H1 (cell line): ENCODE measurements around the gene BEST1. TPM values are rescaled to one million over a fixed set of nuclear protein-coding genes. Genes with fewer than 3 reads are reported as not detected.

Source experiments
- CTCF ChIA-PET: fragments of 300-600 bp; sonication (Branson Sonifier 250); formaldehyde crosslinking; loops from one replicate; lab custom pipeline; 2021; ENCODE audit not compliant: partially characterized antibody; lab: Charles Lee
- POLR2A ChIA-PET: fragments of 300-600 bp; sonication (Branson Sonifier 250); formaldehyde crosslinking; loops from one replicate; lab custom pipeline; 2021; ENCODE audit warnings: inconsistent platforms; ENCODE audit not compliant: partially characterized antibody; lab: Charles Lee
- DNase-seq, 2 experiments: peaks; one replicate each; pipeline versions ENCODE4 v3.0.0 to v3.0.0-alpha.2; 2010 to 2022; ENCODE audit warnings: low spot score in 2 of 2, low read depth in 1 of 2, mixed read lengths in 1 of 2
- FAIRE-seq: peaks from 2 replicates; lab custom pipeline; 2011; peaks lifted over from hg19 to GRCh38; lab: Jason Lieb, UNC
- H2AFZ ChIP-seq: 2 replicates; pipeline ENCODE4 v1.8.1; 2012; ENCODE audit warnings: low read length, inconsistent platforms
- H2AK5ac ChIP-seq: 2 replicates; pipeline ENCODE4 v1.6.1; 2013; ENCODE audit warnings: low read depth, low read length
- H2BK120ac ChIP-seq: replicated peaks from 2 replicates; pipeline ENCODE3; 2013; ENCODE audit warnings: low read depth, low read length, inconsistent platforms
- H2BK12ac ChIP-seq: 2 replicates; pipeline ENCODE4 v1.6.1; 2013; ENCODE audit warnings: low read depth, low read length
- H2BK15ac ChIP-seq: 2 replicates; pipeline ENCODE4 v1.6.1; 2013; ENCODE audit warnings: low read length
- H2BK20ac ChIP-seq: 2 replicates; pipeline ENCODE4 v1.6.1; 2013; ENCODE audit warnings: low read length
- H2BK5ac ChIP-seq: 2 replicates; pipeline ENCODE4 v1.6.1; 2013; ENCODE audit warnings: low read depth, low read length
- H3K14ac ChIP-seq: 2 replicates; pipeline ENCODE4 v1.6.1; 2013; ENCODE audit warnings: inconsistent platforms; ENCODE audit not compliant: insufficient read length
- H3K18ac ChIP-seq: 2 replicates; pipeline ENCODE4 v1.6.1; 2013; ENCODE audit warnings: low read length; ENCODE audit errors: extremely low read depth
- H3K23ac ChIP-seq: 2 replicates; pipeline ENCODE4 v1.6.1; 2013; ENCODE audit warnings: inconsistent platforms; ENCODE audit not compliant: insufficient read length
- H3K23me2 ChIP-seq: 2 replicates; pipeline ENCODE4 v1.6.1; 2013; ENCODE audit warnings: low read depth, low read length
- H3K27ac ChIP-seq: 2 replicates; pipeline ENCODE4 v1.6.1; 2011; ENCODE audit warnings: low read depth, low read length, inconsistent platforms
- H3K27me3 ChIP-seq, 4 experiments: replicated peaks in 1 of 4; 1 replicate in 1 of 4; 2 replicates in 3 of 4; pipeline versions ENCODE4 v1.6.1 to v1.8.1; 2011 to 2013; ENCODE audit warnings: low read length in 3 of 4, mild to moderate bottlenecking in 3 of 4, inconsistent platforms in 2 of 4, mixed read lengths in 2 of 4, moderate library complexity in 1 of 4; ENCODE audit not compliant: control insufficient read depth in 3 of 4, insufficient read depth in 3 of 4; ENCODE audit errors: extremely low read depth in 1 of 4
- H3K36me3 ChIP-seq, 4 experiments: 2 replicates each; pipeline versions ENCODE4 v1.6.1 to v1.8.1; 2011 to 2013; ENCODE audit warnings: mild to moderate bottlenecking in 4 of 4, low read length in 3 of 4, moderate library complexity in 2 of 4, control low read depth in 1 of 4, inconsistent platforms in 1 of 4; ENCODE audit not compliant: insufficient read depth in 4 of 4, control insufficient read depth in 2 of 4
- H3K4ac ChIP-seq: replicated peaks from 2 replicates; pipeline ENCODE3; 2013; ENCODE audit warnings: low read length, low read depth, mixed read lengths, inconsistent platforms; ENCODE audit not compliant: insufficient read length
- H3K4me1 ChIP-seq, 4 experiments: replicated peaks in 1 of 4; 1 replicate in 1 of 4; 2 replicates in 3 of 4; pipeline versions ENCODE4 v1.6.1 to v1.8.1; 2011 to 2013; ENCODE audit warnings: low read length in 3 of 4, inconsistent platforms in 2 of 4, mixed read lengths in 1 of 4; ENCODE audit not compliant: insufficient read depth in 4 of 4, control insufficient read depth in 3 of 4
- H3K4me2 ChIP-seq, 2 experiments: 2 replicates each; pipeline versions ENCODE4 v1.6.1 to v1.8.1; 2011 to 2013; ENCODE audit warnings: low read depth in 2 of 2, low read length in 2 of 2, control low read depth in 1 of 2, inconsistent platforms in 1 of 2, mild to moderate bottlenecking in 1 of 2; ENCODE audit not compliant: insufficient read depth in 1 of 2
- H3K4me3 ChIP-seq, 4 experiments: fragments of 200-600, 300-600 bp in 1 of 4; sonication (generic), shearing (Covaris generic), sonication (Bioruptor Twin) in 1 of 4; 2 replicates each; pipeline versions ENCODE4 v1.5.1 to v1.8.1; 2011 to 2016; ENCODE audit warnings: low read length in 4 of 4, low read depth in 3 of 4, control low read depth in 2 of 4, inconsistent platforms in 2 of 4, mild to moderate bottlenecking in 2 of 4, mixed read lengths in 1 of 4, moderate library complexity in 1 of 4; ENCODE audit not compliant: insufficient read depth in 2 of 4; ENCODE audit errors: extremely low read depth in 1 of 4
- H3K56ac ChIP-seq: replicated peaks from 2 replicates; pipeline ENCODE3; 2013; ENCODE audit warnings: low read depth, mild to moderate bottlenecking, mixed read lengths, low read length, inconsistent platforms; ENCODE audit not compliant: insufficient read length
- H3K79me1 ChIP-seq: 2 replicates; pipeline ENCODE4 v1.6.1; 2013; ENCODE audit warnings: low read depth, low read length, control low read depth
- H3K79me2 ChIP-seq, 2 experiments: 2 replicates each; pipeline versions ENCODE4 v1.6.1 to v1.8.1; 2012 to 2013; ENCODE audit warnings: low read length in 2 of 2, mild to moderate bottlenecking in 2 of 2, inconsistent platforms in 1 of 2; ENCODE audit not compliant: insufficient read depth in 2 of 2, control insufficient read depth in 1 of 2
- H3K9ac ChIP-seq, 4 experiments: replicated peaks in 1 of 4; 1 replicate in 1 of 4; 2 replicates in 3 of 4; pipeline versions ENCODE4 v1.6.1 to v1.8.1; 2011 to 2013; ENCODE audit warnings: low read depth in 3 of 4, low read length in 3 of 4, control low read depth in 2 of 4, mild to moderate bottlenecking in 2 of 4, moderate library complexity in 2 of 4, inconsistent platforms in 1 of 4; ENCODE audit errors: extremely low read depth in 1 of 4
- H3K9me3 ChIP-seq, 2 experiments: 2 replicates each; pipeline versions ENCODE4 v1.6.1 to v1.8.1; 2012 to 2013; ENCODE audit warnings: mild to moderate bottlenecking in 2 of 2, moderate library complexity in 2 of 2, control low read depth in 1 of 2, inconsistent platforms in 1 of 2, low read depth in 1 of 2, low read length in 1 of 2, mixed read lengths in 1 of 2; ENCODE audit not compliant: insufficient read depth in 2 of 2
- H4K20me1 ChIP-seq, 2 experiments: replicated peaks in 1 of 2; 2 replicates each; pipeline versions ENCODE3 to v1.8.1; 2011 to 2013; ENCODE audit warnings: inconsistent platforms in 2 of 2, low read length in 2 of 2, mild to moderate bottlenecking in 1 of 2; ENCODE audit not compliant: insufficient read depth in 2 of 2, control insufficient read depth in 1 of 2
- H4K5ac ChIP-seq: 2 replicates; pipeline ENCODE4 v1.6.1; 2013; ENCODE audit warnings: low read length, low read depth, mixed read lengths, inconsistent platforms; ENCODE audit not compliant: insufficient read length
- H4K8ac ChIP-seq: 2 replicates; pipeline ENCODE4 v1.8.0; 2013; ENCODE audit warnings: mild to moderate bottlenecking, moderate library complexity, low read length, inconsistent platforms; ENCODE audit not compliant: insufficient read depth; ENCODE audit errors: extremely low read depth
- H4K91ac ChIP-seq: replicated peaks from 2 replicates; pipeline ENCODE3; 2013; ENCODE audit warnings: low read length, mixed read lengths, inconsistent platforms; ENCODE audit not compliant: insufficient read length
- CBX8 ChIP-seq: fragments of 300-800, 300-1000 bp; sonication (generic); IDR thresholded peaks from 2 replicates; pipeline ENCODE4 v1.7.1; 2016; ENCODE audit warnings: low read depth, low read length, borderline replicate concordance
- CEBPB ChIP-seq: IDR thresholded peaks from 2 replicates; pipeline ENCODE4 v1.6.1; 2012; ENCODE audit warnings: low read depth, low read length
- CTBP2 ChIP-seq: IDR thresholded peaks from 2 replicates; pipeline ENCODE4 v1.7.0; 2011; ENCODE audit warnings: borderline replicate concordance, mild to moderate bottlenecking, moderate library complexity, mixed read lengths, low read length; ENCODE audit not compliant: insufficient read depth, insufficient read length
- HDAC6 ChIP-seq: IDR thresholded peaks from one replicate; pipeline ENCODE4 v1.7.1; 2012; ENCODE audit warnings: low read depth, mild to moderate bottlenecking, inconsistent platforms, low read length, moderate library complexity
- JUN ChIP-seq: IDR thresholded peaks from 2 replicates; pipeline ENCODE4 v1.6.1; 2011; ENCODE audit warnings: low read depth, mild to moderate bottlenecking, improper control_type of control experiment, low read length
- KDM4A ChIP-seq: IDR thresholded peaks from one replicate; pipeline ENCODE4 v1.7.1; 2012; ENCODE audit warnings: low read depth, mild to moderate bottlenecking, moderate library complexity, low read length, inconsistent platforms; ENCODE audit not compliant: severe bottlenecking
- POLR2A ChIP-seq, 2 experiments: IDR thresholded peaks; 1 replicate in 1 of 2; 2 replicates in 1 of 2; pipeline ENCODE4 v1.6.1; 2011; ENCODE audit warnings: low read depth in 2 of 2, low read length in 2 of 2, mild to moderate bottlenecking in 2 of 2; ENCODE audit errors: control extremely low read depth in 1 of 2
- RAD21 ChIP-seq, 2 experiments: IDR thresholded peaks in 1 of 2; conservative IDR thresholded peaks in 1 of 2; 2 replicates each; pipeline ENCODE4 v1.6.1; 2011; ENCODE audit warnings: low read depth in 2 of 2, low read length in 2 of 2, improper control_type of control experiment in 1 of 2, inconsistent platforms in 1 of 2, mild to moderate bottlenecking in 1 of 2, moderate library complexity in 1 of 2
- SAP30 ChIP-seq: fragments of 300-600 bp; sonication (generic); IDR thresholded peaks from 2 replicates; pipeline ENCODE4 v1.7.1; 2012; ENCODE audit warnings: low read length, moderate library complexity, mild to moderate bottlenecking, inconsistent platforms; ENCODE audit not compliant: insufficient read depth, insufficient replicate concordance
- TAF1 ChIP-seq: IDR thresholded peaks from 2 replicates; pipeline ENCODE4 v1.6.1; 2011; ENCODE audit warnings: mild to moderate bottlenecking, low read depth, low read length
- TAF7 ChIP-seq: optimal IDR thresholded peaks from 2 replicates; pipeline ENCODE3; 2011; ENCODE audit warnings: low read depth, mild to moderate bottlenecking, inconsistent platforms, low read length, moderate library complexity, borderline replicate concordance
- WGBS, 2 experiments: shearing (Covaris generic) in 1 of 2; methylation state at CpG; one replicate each; pipeline versions ENCODE4 v1.1.6 to v1.1.7; 2013 to 2015; ENCODE audit warnings: low lambda C conversion rate in 2 of 2, mixed read lengths in 2 of 2, inconsistent platforms in 1 of 2, low coverage in 1 of 2, missing lambda C conversion rate in 1 of 2; ENCODE audit not compliant: insufficient replicate concordance in 2 of 2, insufficient coverage in 1 of 2, insufficient read length in 1 of 2; ENCODE audit errors: extremely low coverage in 1 of 2, missing lambda C conversion rate in 1 of 2; 5-methylcytosine and 5-hydroxymethylcytosine counted together
- polyA plus RNA-seq, 7 experiments: library from polyadenylated mRNA; depleted of rRNA in 3 of 7; stranded (reverse) in 5 of 7; unstranded in 2 of 7; fragments of >200 nt in 5 of 7; fragments of 200-250 nt in 2 of 7; gene quantifications; 1 replicate in 5 of 7; 2 replicates in 1 of 7; 4 replicates in 1 of 7; pipeline versions ENCODE4 v1.2.1 to v1.2.3, GENCODE V29; 2011 to 2013; ENCODE audit warnings: missing spikeins in 2 of 7, mixed read lengths in 2 of 7
- total RNA-seq: library from RNA; stranded (reverse); fragmentation: NEBNext Ultra II Directional; extraction: Animal tissue kit (Norgen Biotek cat#: 25700); gene quantifications from 2 replicates; pipeline ENCODE4 v1.2.1, GENCODE V29; 2021

BEST1 gene
- total and polyA plus RNA-seq, 2 of the 8 experiments (the other 6 are each of a cell fraction or from before 2014, with no cell fraction given), result 0.22 to 0.62 TPM

DNA sequence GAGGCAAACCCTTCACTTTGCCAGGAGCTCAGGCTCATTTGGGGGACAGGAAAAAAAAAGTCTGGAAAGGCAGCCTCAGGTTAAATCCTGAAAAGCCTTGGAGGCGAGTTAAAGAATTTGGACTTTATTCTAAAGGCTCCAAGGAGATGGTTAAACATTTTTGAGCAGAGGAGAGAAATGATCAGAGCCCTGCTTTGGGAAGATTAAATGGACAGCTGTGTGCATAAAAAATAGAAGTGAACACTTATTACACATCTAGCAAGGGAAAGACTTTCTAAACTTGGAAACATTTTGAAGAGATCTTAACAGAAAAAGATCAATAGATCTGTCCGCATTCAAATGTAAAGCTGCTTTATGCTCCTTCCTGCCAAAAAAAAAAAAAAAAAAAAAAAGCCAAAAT lies 24.4 kb upstream of the BEST1 start:
- H3K36me3 ChIP-seq, result no peaks in the 10 kb centered on the region
- H2AK5ac ChIP-seq, result no peak overlapping the region
- no peak overlapping the region for H3K23ac ChIP-seq
- no peak overlapping the region for H2BK20ac ChIP-seq
- no peak overlapping the region for H4K91ac ChIP-seq
- POLR2A ChIA-PET, result interaction anchor here (0.9 to 3.7 kb wide), 2 partner anchors 10 to 25 kb away, joined by 3 to 13 read pairs; partner anchors contain the start of gene BEST1
- H3K4ac ChIP-seq, result no peak overlapping the region
- DNase-seq, result no peak
- H3K4me1 ChIP-seq, result peaks cover 6 to 18% (median 16%) of the 10 kb centered on the region in 4 experiments
- no peaks in the 10 kb centered on the region for H3K79me2 ChIP-seq
- no peak overlapping the region for H2BK12ac ChIP-seq
- no peaks in the 10 kb centered on the region for H3K79me1 ChIP-seq
- no peak overlapping the region for H4K5ac ChIP-seq
- H3K18ac ChIP-seq, result no peak overlapping the region
- no peak overlapping the region for H4K8ac ChIP-seq
- H2AFZ ChIP-seq, result no peak overlapping the region
- no peak overlapping the region for H2BK15ac ChIP-seq
- H4K20me1 ChIP-seq, result no peaks in the 10 kb centered on the region
- H3K9me3 ChIP-seq, result no peaks in the 10 kb centered on the region
- H3K27me3 ChIP-seq, result no peaks in the 10 kb centered on the region
- H3K14ac ChIP-seq, result no peak overlapping the region
- no peak overlapping the region for H3K27ac ChIP-seq
- no peak overlapping the region for H3K4me2 ChIP-seq
- TF ChIP-seq CBX8, result no peak
- no peak for TF ChIP-seq JUN
- TF ChIP-seq TAF1, result no peak
- TF ChIP-seq KDM4A, result no peak
- TF ChIP-seq TAF7, result no peak
- no peak for TF ChIP-seq RAD21 (IDR thresholded peaks at IDR 0.05 in 1 of 2, conservative IDR thresholded peaks at IDR 0.05 in 1 of 2; ENCODE audit: low read depth in 2 of 2, low read length in 2 of 2)
- no peak for TF ChIP-seq POLR2A (IDR thresholded peaks at IDR 0.05; ENCODE audit: control extremely low read depth in 1 of 2, low read depth in 2 of 2, low read length in 2 of 2)
- no peak for TF ChIP-seq CEBPB
- TF ChIP-seq SAP30, result no peak
- TF ChIP-seq HDAC6, result no peak
- no peak for TF ChIP-seq CTBP2
- no peak overlapping the region for H2BK120ac ChIP-seq
- H2BK5ac ChIP-seq, result no peak overlapping the region
- no peaks in the 10 kb centered on the region; the same call in 1 of the 2 replicates for H3K23me2 ChIP-seq
- no peak overlapping the region for H3K9ac ChIP-seq
- CTCF ChIA-PET, result interaction anchor here (0.6 to 9.2 kb wide), 8 partner anchors 13 to 194 kb away, joined by 3 to 225 read pairs (median 3); no protein-coding TSS in a partner anchor
- 74% methylated on average over 2 of the region's 2 CpGs; no CpG with 5 or more reads in 1 of the 2 experiments for WGBS, 2 experiments
- no peak overlapping the region for H3K4me3 ChIP-seq
- no peak overlapping the region for H3K56ac ChIP-seq
- FAIRE-seq, result no peak
